Liver (tissue), 9 donors: ENCODE measurements around the gene DAGLA. TPM values are rescaled to one million over a fixed set of nuclear protein-coding genes. Genes with fewer than 3 reads are reported as not detected.

Experiments used
- DNase-seq: peaks from one replicate; pipeline ENCODE4 v3.0.0-alpha.2; 2017; ENCODE audit warnings: low spot score
- H3K27ac ChIP-seq, 2 donors: one replicate each; pipeline ENCODE4 v1.7.0; 2013; ENCODE audit warnings: inconsistent platforms in 2 of 2, low read length in 2 of 2, control low read depth in 1 of 2, low read depth in 1 of 2, mild to moderate bottlenecking in 1 of 2
- H3K27me3 ChIP-seq, 4 donors: one replicate each; pipeline versions ENCODE4 v1.6.1 to v1.7.0; 2013; ENCODE audit warnings: low read length in 3 of 4, inconsistent platforms in 1 of 4, mild to moderate bottlenecking in 1 of 4, moderate library complexity in 1 of 4; ENCODE audit not compliant: control insufficient read depth in 4 of 4, insufficient read depth in 4 of 4
- H3K36me3 ChIP-seq, 4 donors: one replicate each; pipeline versions ENCODE4 v1.6.1 to v1.7.0; 2013; ENCODE audit warnings: low read length in 3 of 4, mild to moderate bottlenecking in 3 of 4, low read depth in 1 of 4, moderate library complexity in 1 of 4; ENCODE audit not compliant: control insufficient read depth in 4 of 4, insufficient read depth in 3 of 4
- H3K4me1 ChIP-seq, 4 donors: one replicate each; pipeline versions ENCODE4 v1.6.1 to v1.7.0; 2013; ENCODE audit warnings: low read length in 3 of 4, mild to moderate bottlenecking in 3 of 4, moderate library complexity in 1 of 4; ENCODE audit not compliant: control insufficient read depth in 4 of 4, insufficient read depth in 4 of 4
- H3K4me3 ChIP-seq, 3 donors: one replicate each; pipeline versions ENCODE4 v1.6.1 to v1.7.0; 2013; ENCODE audit warnings: low read length in 3 of 3, control low read depth in 1 of 3, low read depth in 1 of 3, mild to moderate bottlenecking in 1 of 3
- H3K9ac ChIP-seq, 2 donors: one replicate each; pipeline ENCODE4 v1.7.0; 2013; ENCODE audit warnings: low read length in 2 of 2, mild to moderate bottlenecking in 2 of 2, moderate library complexity in 2 of 2, control low read depth in 1 of 2, low read depth in 1 of 2
- H3K9me3 ChIP-seq, 4 donors: one replicate each; pipeline versions ENCODE4 v1.6.1 to v1.7.0; 2013; ENCODE audit warnings: low read length in 3 of 4; ENCODE audit not compliant: control insufficient read depth in 4 of 4
- ATF3 ChIP-seq: IDR thresholded peaks from 2 replicates; pipeline ENCODE4 v1.6.1; 2016; ENCODE audit warnings: antibody characterized with exemption
- CTCF ChIP-seq: fragments of 150-350 bp; IDR thresholded peaks from 2 replicates; pipeline ENCODE4 v1.5.1; 2017; ENCODE audit warnings: improper control_type of control experiment, low read depth, low read length; ENCODE audit not compliant: missing input control
- EGR1 ChIP-seq, 2 donors: IDR thresholded peaks; 2 replicates each; pipeline ENCODE4 v1.6.1; 2016 to 2018; ENCODE audit warnings: antibody characterized with exemption in 2 of 2, low read depth in 2 of 2
- FOXA1 ChIP-seq: IDR thresholded peaks from 2 replicates; pipeline ENCODE4 v1.6.1; 2016; ENCODE audit warnings: antibody characterized with exemption
- FOXA2 ChIP-seq: IDR thresholded peaks from 2 replicates; pipeline ENCODE4 v1.6.1; 2016; ENCODE audit warnings: antibody characterized with exemption
- GABPA ChIP-seq, 2 donors: IDR thresholded peaks in 1 of 2; conservative IDR thresholded peaks in 1 of 2; 2 replicates each; pipeline ENCODE4 v1.6.1; 2016; ENCODE audit warnings: antibody characterized with exemption in 2 of 2, mild to moderate bottlenecking in 1 of 2, moderate library complexity in 1 of 2
- HNF4A ChIP-seq, 2 donors: conservative IDR thresholded peaks; 2 replicates each; pipeline ENCODE4 v1.6.1; 2016; ENCODE audit warnings: antibody characterized with exemption in 2 of 2, mild to moderate bottlenecking in 2 of 2
- HNF4G ChIP-seq: IDR thresholded peaks from 2 replicates; pipeline ENCODE4 v1.6.1; 2016; ENCODE audit warnings: antibody characterized with exemption
- JUND ChIP-seq, 2 donors: IDR thresholded peaks; 2 replicates each; pipeline ENCODE4 v1.6.1; 2016; ENCODE audit warnings: antibody characterized with exemption in 2 of 2
- NR2F2 ChIP-seq: IDR thresholded peaks from 2 replicates; pipeline ENCODE4 v1.6.1; 2016; ENCODE audit warnings: antibody characterized with exemption
- RAD21 ChIP-seq, 2 donors: IDR thresholded peaks; 2 replicates each; pipeline ENCODE4 v1.6.1; 2016; ENCODE audit warnings: antibody characterized with exemption in 2 of 2, mild to moderate bottlenecking in 2 of 2
- REST ChIP-seq: IDR thresholded peaks from 2 replicates; pipeline ENCODE4 v1.6.1; 2016; ENCODE audit warnings: antibody characterized with exemption, mild to moderate bottlenecking
- RXRA ChIP-seq, 2 donors: IDR thresholded peaks; 2 replicates each; pipeline ENCODE4 v1.6.1; 2017 to 2018; ENCODE audit warnings: antibody characterized with exemption in 2 of 2, mild to moderate bottlenecking in 1 of 2
- SP1 ChIP-seq: IDR thresholded peaks from 2 replicates; pipeline ENCODE4 v1.6.1; 2018; ENCODE audit warnings: antibody characterized with exemption, mild to moderate bottlenecking
- TAF1 ChIP-seq: conservative IDR thresholded peaks from 2 replicates; pipeline ENCODE4 v1.6.1; 2016; ENCODE audit warnings: antibody characterized with exemption, mild to moderate bottlenecking
- YY1 ChIP-seq: IDR thresholded peaks from 2 replicates; pipeline ENCODE4 v1.6.1; 2016; ENCODE audit warnings: antibody characterized with exemption, mild to moderate bottlenecking
- ZBTB33 ChIP-seq: IDR thresholded peaks from 2 replicates; pipeline ENCODE4 v1.6.1; 2016; ENCODE audit warnings: antibody characterized with exemption
- WGBS: extraction: QIAGEN DNeasy Blood & Tissue Kit; methylation state at CpG from one replicate; pipeline ENCODE4 v1.1.7; 2013; 5-methylcytosine and 5-hydroxymethylcytosine counted together
- polyA plus RNA-seq, 2 donors: library from polyadenylated mRNA; stranded (reverse) in 1 of 2; unstranded in 1 of 2; fragments of 200-250 nt in 1 of 2; fragments of >200 nt in 1 of 2; fragmentation: Nextera tagmentation in 1 of 2; extraction: Ambion mirVana in 1 of 2; gene quantifications; one replicate each; pipeline versions ENCODE4 v1.2.1 to v1.2.3, GENCODE V29; 2013 to 2015
- total RNA-seq, 2 donors: library from RNA; depleted of rRNA; stranded (reverse); fragments of >200 nt; gene quantifications; one replicate each; pipeline ENCODE4 v1.2.3, GENCODE V29; 2014
- TF ChIP-seq, protein P1 (sequence below): IDR thresholded peaks from 2 replicates; pipeline ENCODE4 v1.6.1; 2016; ENCODE audit warnings: antibody characterized with exemption
- donor health status: healthy.
- donor health status: healthy.
- donor health status: healthy.
- donor health status: healthy.
- donor health status: healthy.

DAGLA gene
- total and polyA plus RNA-seq, 4 donors = 0.13 to 0.84 (median 0.60) TPM

GRCh38 chr11:61773356-61773755 lies 93.2 kb downstream of the DAGLA start:
- no peak overlapping the region for H3K4me3 ChIP-seq
- H3K36me3 ChIP-seq = peaks cover 0 to 7% (median 1%) of the 10 kb centered on the region in 4 donors
- no peak overlapping the region for H3K27ac ChIP-seq
- no peak for TF ChIP-seq ATF3
- TF ChIP-seq REST = no peak
- no peak for TF ChIP-seq CTCF
- TF ChIP-seq, protein P1, sequence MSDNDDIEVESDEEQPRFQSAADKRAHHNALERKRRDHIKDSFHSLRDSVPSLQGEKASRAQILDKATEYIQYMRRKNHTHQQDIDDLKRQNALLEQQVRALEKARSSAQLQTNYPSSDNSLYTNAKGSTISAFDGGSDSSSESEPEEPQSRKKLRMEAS = no peak
- TF ChIP-seq HNF4G = no peak
- no peak for TF ChIP-seq EGR1 (IDR thresholded peaks at IDR 0.05; ENCODE audit: low read depth in 2 of 2)
- no peak for TF ChIP-seq JUND (IDR thresholded peaks at IDR 0.05)
- TF ChIP-seq FOXA2 = no peak
- no peak for TF ChIP-seq ZBTB33
- no peak for TF ChIP-seq TAF1
- TF ChIP-seq RXRA (IDR thresholded peaks at IDR 0.05) = no peak
- TF ChIP-seq FOXA1 = no peak
- no peak for TF ChIP-seq RAD21 (IDR thresholded peaks at IDR 0.05)
- no peak for TF ChIP-seq YY1
- TF ChIP-seq NR2F2 = no peak
- no peak for TF ChIP-seq HNF4A (conservative IDR thresholded peaks at IDR 0.05)
- no peak for TF ChIP-seq SP1
- no peak for TF ChIP-seq GABPA (IDR thresholded peaks at IDR 0.05 in 1 of 2, conservative IDR thresholded peaks at IDR 0.05 in 1 of 2)
- no peaks in the 10 kb centered on the region for H3K9me3 ChIP-seq
- no peaks in the 10 kb centered on the region for H3K27me3 ChIP-seq
- H3K9ac ChIP-seq = no peak overlapping the region
- H3K4me1 ChIP-seq = peaks cover 7 to 23% (median 16%) of the 10 kb centered on the region in 4 donors
- no peak for DNase-seq
- 89% methylated on average over 10 of the region's 10 CpGs for WGBS
